Heart left ventricle (tissue), 13 donors: ENCODE data around the gene SMARCD3.

Experiments
- POLR2A ChIP-seq, 2 donors: fragments of 450-650 bp; IDR thresholded peaks; one replicate each; pipeline ENCODE4 v1.6.1; 2017; ENCODE audit warnings: antibody characterized with exemption in 2 of 2, mild to moderate bottlenecking in 2 of 2, moderate library complexity in 2 of 2
- TF ChIP-seq, protein P1 (sequence below), 12 donors: fragments of 200-600 bp; sonication (generic) in 4 of 12; IDR thresholded peaks; one replicate each; pipeline versions ENCODE4 v1.5.0 to v1.8.0; 2018 to 2022; ENCODE audit warnings: antibody characterized with exemption in 12 of 12, mild to moderate bottlenecking in 5 of 12
- donor health status: ischemic (EF 13 %, LVEDD 7.1; RV severe dilation, severe dysfunction).
- donor health status: DM: no; HTN: yes; CAD: no.
- donor health status: DM: no; HTN: no; CAD: no.
- donor health status: ischemic (EF 25% LVEDD 6.9; RV normal size, moderate dysfunction).
- donor health status: ischemic (EF 25% LVEDD 5.7; RV mildly dilated, moderate dysfunction).
- donor health status: ischemic (EF 35%, LVEDD 5.7; RV mildly dilated, moderate dysfunction).
- donor health status: nonischemic (EF 11% LVEDD 7.7; RV severe dilation, severe dysfunction).
- donor health status: DM: yes; HTN: yes; CAD: no.
- donor health status: PGD.
- donor health status: ischemic (EF 29% LVEDD 5.4; RV normal size, mild dysfunction).
- donor health status: nonischemic (EF 23%, LVEDD 6.1; RV moderate dilation, normal function).

DNA sequence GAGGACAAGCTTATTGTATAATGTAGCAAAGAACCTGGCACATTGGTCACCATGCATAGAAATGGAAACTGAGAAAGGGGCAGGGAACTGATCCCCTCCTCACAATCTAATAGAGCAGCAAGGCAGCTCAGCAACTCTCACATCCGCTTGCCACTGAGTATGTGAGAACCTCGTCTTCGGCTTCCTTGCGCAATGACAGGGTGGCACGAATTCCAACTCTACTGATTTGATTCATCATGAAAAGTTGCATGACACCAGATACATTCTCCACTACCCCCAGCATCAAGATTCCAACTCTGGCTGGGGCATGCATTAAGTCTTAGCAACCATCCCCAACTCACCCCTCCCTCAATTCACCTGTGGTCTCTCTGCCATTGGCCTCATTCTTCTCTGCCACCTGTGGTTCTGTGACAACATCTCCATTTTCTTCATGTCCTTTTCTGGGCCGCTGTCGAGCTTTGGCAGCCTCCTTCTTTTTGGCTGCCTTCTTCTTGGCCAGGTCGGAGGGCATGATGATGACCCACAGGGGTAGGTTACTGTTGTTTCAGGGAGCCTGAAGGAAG is 22.5 kb downstream of the SMARCD3 start:
- TF ChIP-seq, protein P1, sequence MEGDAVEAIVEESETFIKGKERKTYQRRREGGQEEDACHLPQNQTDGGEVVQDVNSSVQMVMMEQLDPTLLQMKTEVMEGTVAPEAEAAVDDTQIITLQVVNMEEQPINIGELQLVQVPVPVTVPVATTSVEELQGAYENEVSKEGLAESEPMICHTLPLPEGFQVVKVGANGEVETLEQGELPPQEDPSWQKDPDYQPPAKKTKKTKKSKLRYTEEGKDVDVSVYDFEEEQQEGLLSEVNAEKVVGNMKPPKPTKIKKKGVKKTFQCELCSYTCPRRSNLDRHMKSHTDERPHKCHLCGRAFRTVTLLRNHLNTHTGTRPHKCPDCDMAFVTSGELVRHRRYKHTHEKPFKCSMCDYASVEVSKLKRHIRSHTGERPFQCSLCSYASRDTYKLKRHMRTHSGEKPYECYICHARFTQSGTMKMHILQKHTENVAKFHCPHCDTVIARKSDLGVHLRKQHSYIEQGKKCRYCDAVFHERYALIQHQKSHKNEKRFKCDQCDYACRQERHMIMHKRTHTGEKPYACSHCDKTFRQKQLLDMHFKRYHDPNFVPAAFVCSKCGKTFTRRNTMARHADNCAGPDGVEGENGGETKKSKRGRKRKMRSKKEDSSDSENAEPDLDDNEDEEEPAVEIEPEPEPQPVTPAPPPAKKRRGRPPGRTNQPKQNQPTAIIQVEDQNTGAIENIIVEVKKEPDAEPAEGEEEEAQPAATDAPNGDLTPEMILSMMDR (IDR thresholded peaks at IDR 0.05) = no peak
- no peak for TF ChIP-seq POLR2A (IDR thresholded peaks at IDR 0.05)
